Testis (tissue), 2 donors: Measurements from ENCODE around the gene CHEK2.

Experiments used
- CTCF ChIP-seq, 3 experiments: fragments of 450-650 bp in 2 of 3; fragments of 200-600 bp in 1 of 3; sonication (generic) in 1 of 3; IDR thresholded peaks; one replicate each; pipeline ENCODE4 v1.5.1; 2016 to 2019; ENCODE audit warnings: antibody characterized with exemption in 3 of 3, mild to moderate bottlenecking in 2 of 3, moderate library complexity in 1 of 3
- POLR2A ChIP-seq: fragments of 450-650 bp; IDR thresholded peaks from one replicate; pipeline ENCODE4 v1.6.1; 2017; ENCODE audit warnings: antibody characterized with exemption, mild to moderate bottlenecking, moderate library complexity

- TF ChIP-seq POLR2A (no peak), CTCF (IDR thresholded peaks at IDR 0.05) (no peak)
Observed at GRCh38 chr22:28780296-28780695, 38.7 kb upstream of the CHEK2 start.
